ENCODE data around the gene SORCS1. TPM values are rescaled to one million over a fixed set of nuclear protein-coding genes. Genes with fewer than 3 reads are reported as not detected.
"Not testable (repeated sequence)": the region's sequence is repeated elsewhere in the genome, so short reads cannot be mapped to it uniquely, and the experiment has no call there.

Gene SORCS1
- total and polyA plus RNA-seq, 5 donors, result 1.2 to 4.5 (median 3.0) TPM

DNA sequence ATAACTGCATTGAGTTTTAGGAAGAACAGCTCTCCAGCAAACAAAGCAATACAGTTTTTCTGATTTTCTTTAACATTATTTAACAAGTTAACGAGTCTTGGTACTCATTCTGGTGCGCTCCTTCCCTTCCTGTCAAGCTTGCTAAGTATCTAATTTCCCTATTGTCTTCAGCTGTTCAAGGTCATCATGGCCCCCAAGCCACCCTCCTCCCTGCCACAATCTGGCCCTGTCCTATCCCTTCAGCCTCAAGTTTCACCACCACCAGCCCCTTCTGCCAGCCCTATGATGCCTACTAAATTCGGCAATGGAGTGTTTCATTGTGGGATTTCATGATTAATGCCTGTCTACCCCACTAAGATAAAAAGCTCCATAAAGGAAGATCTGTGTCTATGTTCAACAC, 121.0 kb downstream of the SORCS1 start:
- no peak for ATAC-seq
- no peak for DNase-seq
- no peak overlapping the region for H3K27ac ChIP-seq (ENCODE audit: low read length)
- H3K4me1 ChIP-seq (ENCODE audit: control insufficient read depth, insufficient read depth, low read length), result no peaks in the 10 kb centered on the region
- no peak overlapping the region for H3K4me3 ChIP-seq (ENCODE audit: low read length)
- WGBS, result 80% methylated on average over 3 of the region's 3 CpGs
- no peaks in the 10 kb centered on the region for H3K9me3 ChIP-seq (ENCODE audit: control insufficient read depth, low read length)
- no peaks in the 10 kb centered on the region for H3K27me3 ChIP-seq (ENCODE audit: control insufficient read depth, insufficient read depth)
- intact Hi-C loops (cut with DNase I), result no loop called here

- Histone ChIP-seq H3K9me3 (ENCODE audit: control insufficient read depth, low read length) (no peaks in the 10 kb centered on the region), H3K27me3 (ENCODE audit: control insufficient read depth, insufficient read depth) (no peaks in the 10 kb centered on the region), H3K4me1 (ENCODE audit: control insufficient read depth, insufficient read depth, low read length) (no peaks in the 10 kb centered on the region), H3K4me3 (ENCODE audit: low read length) (no peak overlapping the region), H3K27ac (ENCODE audit: low read length) (no peak overlapping the region)
- no peak for ATAC-seq
- WGBS, result 85% methylated on average over 10 of the region's 10 CpGs
- no peak for DNase-seq
- intact Hi-C loops (cut with DNase I), result no loop called here
Observed at GRCh38 chr10:107037192-107038122, 127.0 kb downstream of the SORCS1 start.

GRCh38 chr10:107033799-107034422, 130.6 kb downstream of the SORCS1 start:
- DNase-seq (no peak), ATAC-seq (no peak)
- Histone ChIP-seq H3K4me3 (ENCODE audit: low read length) (no peak overlapping the region), H3K4me1 (ENCODE audit: control insufficient read depth, insufficient read depth, low read length) (no peaks in the 10 kb centered on the region), H3K9me3 (ENCODE audit: control insufficient read depth, low read length) (no peaks in the 10 kb centered on the region), H3K27ac (ENCODE audit: low read length) (no peak overlapping the region), H3K27me3 (ENCODE audit: control insufficient read depth, insufficient read depth) (no peaks in the 10 kb centered on the region)
- intact Hi-C loops (cut with DNase I), result no loop called here
- WGBS, result 77% methylated on average over 5 of the region's 5 CpGs

DNA sequence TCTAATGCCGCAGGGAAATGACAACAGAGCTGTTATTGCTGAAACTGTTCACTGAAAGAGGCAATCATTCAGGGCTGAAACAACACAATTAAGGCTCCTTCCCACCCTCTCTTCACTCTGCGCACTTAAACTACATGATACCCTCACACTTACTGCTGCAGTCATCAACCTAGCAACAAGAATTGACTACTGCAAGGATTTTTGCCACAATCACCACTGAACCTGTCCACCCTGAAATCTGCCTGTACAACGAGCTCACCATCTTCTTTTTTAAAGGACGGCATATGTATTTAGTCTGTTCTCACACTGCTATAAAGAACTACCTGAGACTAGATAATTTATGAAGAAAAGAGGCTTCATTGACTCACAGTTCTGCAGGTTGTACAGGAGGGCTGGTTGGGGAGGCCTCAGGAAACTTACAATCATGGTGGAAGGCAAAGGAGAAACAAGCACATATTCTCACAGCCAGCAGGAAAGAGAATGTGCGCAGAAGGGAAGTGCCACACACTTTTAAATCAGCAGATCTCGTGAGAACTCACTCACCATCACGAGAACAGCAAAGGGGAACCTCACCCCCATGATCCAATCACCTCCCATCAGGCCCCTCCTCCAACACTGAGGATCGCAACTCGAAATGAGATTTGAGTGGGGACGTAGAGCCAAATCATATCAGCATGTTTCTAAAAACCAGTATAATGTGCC, 131.7 kb downstream of the SORCS1 start:
- H3K4me1 ChIP-seq (ENCODE audit: control insufficient read depth, insufficient read depth, low read length), result no peaks in the 10 kb centered on the region
- 79% methylated on average over 10 of the region's 10 CpGs for WGBS
- H3K27me3 ChIP-seq (ENCODE audit: control insufficient read depth, insufficient read depth), result no peaks in the 10 kb centered on the region
- no peak overlapping the region for H3K27ac ChIP-seq (ENCODE audit: low read length)
- intact Hi-C loops (cut with DNase I), result no loop called here
- no peaks in the 10 kb centered on the region for H3K9me3 ChIP-seq (ENCODE audit: control insufficient read depth, low read length)
- H3K4me3 ChIP-seq (ENCODE audit: low read length), result no peak overlapping the region
- DNase-seq, result no peak
- ATAC-seq, result no peak

GRCh38 chr10:107031931-107032699, 132.4 kb downstream of the SORCS1 start:
- H3K4me1 ChIP-seq (ENCODE audit: control insufficient read depth, insufficient read depth, low read length), result no peaks in the 10 kb centered on the region
- H3K27me3 ChIP-seq (ENCODE audit: control insufficient read depth, insufficient read depth), result no peaks in the 10 kb centered on the region
- no peak overlapping the region for H3K27ac ChIP-seq (ENCODE audit: low read length)
- H3K4me3 ChIP-seq (ENCODE audit: low read length), result no peak overlapping the region
- ATAC-seq (no peak), DNase-seq (no peak)
- H3K9me3 ChIP-seq (ENCODE audit: control insufficient read depth, low read length), result no peaks in the 10 kb centered on the region
- intact Hi-C loops (cut with DNase I), result no loop called here
- WGBS, result 70% methylated on average over 5 of the region's 5 CpGs

- no peak for DNase-seq
- Histone ChIP-seq H3K4me1 (ENCODE audit: control insufficient read depth, insufficient read depth, low read length) (no peaks in the 10 kb centered on the region), H3K27ac (ENCODE audit: low read length) (no peak overlapping the region), H3K27me3 (ENCODE audit: control insufficient read depth, insufficient read depth) (no peaks in the 10 kb centered on the region), H3K4me3 (ENCODE audit: low read length) (no peak overlapping the region), H3K9me3 (ENCODE audit: control insufficient read depth, low read length) (no peaks in the 10 kb centered on the region)
- no peak for ATAC-seq
- intact Hi-C loops (cut with DNase I), result no loop called here
- 68% methylated on average over 2 of the region's 2 CpGs for WGBS
Observed at GRCh38 chr10:107028236-107028635, 136.3 kb downstream of the SORCS1 start.

- no peaks in the 10 kb centered on the region for H3K27me3 ChIP-seq (ENCODE audit: control insufficient read depth, insufficient read depth)
- H3K27ac ChIP-seq (ENCODE audit: low read length), result no peak overlapping the region
- no peak overlapping the region for H3K4me3 ChIP-seq (ENCODE audit: low read length)
- DNase-seq (no peak), ATAC-seq (no peak)
- no peaks in the 10 kb centered on the region for H3K9me3 ChIP-seq (ENCODE audit: control insufficient read depth, low read length)
- intact Hi-C loops (cut with DNase I), result no loop called here
- 26% methylated on average over 4 of the region's 4 CpGs for WGBS
- no peaks in the 10 kb centered on the region for H3K4me1 ChIP-seq (ENCODE audit: control insufficient read depth, insufficient read depth, low read length)
Observed at GRCh38 chr10:107025676-107026075, 138.8 kb downstream of the SORCS1 start.

GRCh38 chr10:107024033-107024432, 140.5 kb downstream of the SORCS1 start:
- ATAC-seq; DNase-seq; H3K27me3 ChIP-seq (ENCODE audit: control insufficient read depth, insufficient read depth); H3K9me3 ChIP-seq (ENCODE audit: control insufficient read depth, low read length); H3K4me3 ChIP-seq (ENCODE audit: low read length); H3K27ac ChIP-seq (ENCODE audit: low read length); intact Hi-C loops (cut with DNase I); H3K4me1 ChIP-seq (ENCODE audit: control insufficient read depth, insufficient read depth, low read length): not testable (repeated sequence)
- 93% methylated on average over 3 of the region's 3 CpGs for WGBS

DNA sequence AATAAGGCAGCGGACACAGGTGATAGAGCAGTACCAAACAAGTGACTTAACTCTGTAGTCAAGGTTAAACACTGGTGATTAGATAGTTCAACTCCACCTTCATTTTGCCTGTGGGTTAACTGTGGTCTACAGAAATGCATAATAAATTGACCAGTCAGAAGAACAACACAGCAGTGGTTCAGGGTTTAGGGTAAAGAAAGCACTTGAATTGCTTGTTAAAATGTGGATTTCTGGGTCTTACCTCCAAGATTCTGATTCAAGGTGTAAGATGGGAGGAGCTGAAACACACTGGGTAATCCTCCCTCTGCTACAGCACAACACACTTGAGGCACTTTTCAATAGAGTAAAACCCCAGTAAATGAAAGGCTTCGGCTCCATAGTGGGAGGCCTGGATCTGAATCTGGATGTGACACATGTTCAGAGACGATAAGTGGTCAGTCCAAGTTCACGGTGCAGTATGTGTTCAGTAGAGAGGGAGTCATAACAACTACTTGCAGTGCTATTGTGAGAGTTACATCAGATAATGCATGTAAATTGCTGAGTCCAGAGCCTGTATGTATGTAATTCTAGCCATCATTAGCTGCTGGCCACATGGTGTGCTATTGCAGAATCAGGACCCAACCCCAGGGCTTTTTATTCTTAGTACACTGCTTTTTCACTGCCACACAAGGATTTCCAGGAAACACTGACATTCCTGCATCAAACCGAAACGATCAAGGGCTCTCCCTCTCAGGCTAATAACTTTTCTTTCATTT, 141.7 kb downstream of the SORCS1 start:
- intact Hi-C loops (cut with DNase I), result no loop called here
- H3K9me3 ChIP-seq (ENCODE audit: control insufficient read depth, low read length), result no peaks in the 10 kb centered on the region
- H3K4me3 ChIP-seq (ENCODE audit: low read length), result no peak overlapping the region
- DNase-seq, result no peak
- no peak overlapping the region for H3K27ac ChIP-seq (ENCODE audit: low read length)
- WGBS, result 62% methylated on average over 6 of the region's 6 CpGs
- no peaks in the 10 kb centered on the region for H3K4me1 ChIP-seq (ENCODE audit: control insufficient read depth, insufficient read depth, low read length)
- no peak for ATAC-seq
- no peaks in the 10 kb centered on the region for H3K27me3 ChIP-seq (ENCODE audit: control insufficient read depth, insufficient read depth)

- Histone ChIP-seq H3K27ac (ENCODE audit: low read length) (no peak overlapping the region), H3K4me3 (ENCODE audit: low read length) (no peak overlapping the region), H3K9me3 (ENCODE audit: control insufficient read depth, low read length) (no peaks in the 10 kb centered on the region), H3K27me3 (ENCODE audit: control insufficient read depth, insufficient read depth) (no peaks in the 10 kb centered on the region), H3K4me1 (ENCODE audit: control insufficient read depth, insufficient read depth, low read length) (no peaks in the 10 kb centered on the region)
- 67% methylated on average over 2 of the region's 2 CpGs for WGBS
- DNase-seq, result no peak
- ATAC-seq, result no peak
- intact Hi-C loops (cut with DNase I), result no loop called here
Observed at GRCh38 chr10:107019154-107019553, 145.4 kb downstream of the SORCS1 start.
